ENCODE results near the gene DEGS2.
"Not testable (repeated sequence)": the region's sequence is repeated elsewhere in the genome, so short reads cannot be mapped to it uniquely, and the experiment has no call there.

The DEGS2 gene

GRCh38 chr14:100176811-100177327, 17.4 kb upstream of the DEGS2 start:
- no peak for DNase-seq

- no peak for DNase-seq
Observed at GRCh38 chr14:100173353-100173752, 13.9 kb upstream of the DEGS2 start.

- no peak for DNase-seq
Observed at GRCh38 chr14:100172811-100173210, 13.4 kb upstream of the DEGS2 start.

- no peak for DNase-seq
Observed at GRCh38 chr14:100170880-100171279, 11.4 kb upstream of the DEGS2 start.

GRCh38 chr14:100168506-100168905, 9.1 kb upstream of the DEGS2 start:
- no peak for DNase-seq

- no peak for DNase-seq
Observed at GRCh38 chr14:100165831-100166440, 6.5 kb upstream of the DEGS2 start.

GRCh38 chr14:100165376-100165775, 5.9 kb upstream of the DEGS2 start:
- no peak for DNase-seq

- no peak for DNase-seq
Observed at GRCh38 chr14:100160534-100160916, 1.1 kb upstream of the DEGS2 start.

GRCh38 chr14:100159865-100160533, 554 bp upstream of the DEGS2 start:
- no peak for DNase-seq

- no peak for DNase-seq
Observed at GRCh38 chr14:100158566-100159093, 815 bp downstream of the DEGS2 start.

- not testable (repeated sequence) for DNase-seq
Observed at GRCh38 chr14:100157548-100158232, 1.8 kb downstream of the DEGS2 start.

- DNase-seq, result no peak
Observed at GRCh38 chr14:100156776-100157175, 2.7 kb downstream of the DEGS2 start.

- DNase-seq, result no peak
Observed at GRCh38 chr14:100155756-100156616, 3.5 kb downstream of the DEGS2 start.

- peak; percentile 78 for DNase-seq
Observed at GRCh38 chr14:100155049-100155621, 4.3 kb downstream of the DEGS2 start.

GRCh38 chr14:100153560-100153959, 5.9 kb downstream of the DEGS2 start:
- no peak for DNase-seq

GRCh38 chr14:100152091-100152490, 7.4 kb downstream of the DEGS2 start:
- DNase-seq, result no peak

GRCh38 chr14:100150932-100151587, 8.4 kb downstream of the DEGS2 start:
- no peak for DNase-seq

GRCh38 chr14:100149851-100150611, 9.4 kb downstream of the DEGS2 start:
- no peak for DNase-seq

- DNase-seq, result no peak
Observed at GRCh38 chr14:100148837-100149731, 10.4 kb downstream of the DEGS2 start.
